Measurements from ENCODE around the gene ACTL7A. TPM values are rescaled to one million over a fixed set of nuclear protein-coding genes. Genes with fewer than 3 reads are reported as not detected.

The ACTL7A gene
- total RNA-seq, 1 donor from 2014 or later: not detected

GRCh38 chr9:108863891-108864290 lies 1.8 kb downstream of the ACTL7A start:
- Mint-ChIP-seq H3K4me1 (ENCODE audit: unreplicated experiment) (no peaks in the 10 kb centered on the region), H3K36me3 (ENCODE audit: low read depth, unreplicated experiment) (peaks cover 11% of the 10 kb centered on the region), H3K27me3 (ENCODE audit: unreplicated experiment) (no peaks in the 10 kb centered on the region), H3K9me3 (ENCODE audit: unreplicated experiment) (no peaks in the 10 kb centered on the region), H3K4me3 (ENCODE audit: unreplicated experiment) (no peak overlapping the region), H3K27ac (ENCODE audit: unreplicated experiment) (no peak overlapping the region)
- no peak for DNase-seq (ENCODE audit: low spot score)
- no peak for TF ChIP-seq CTCF (IDR thresholded peaks at IDR 0.05; ENCODE audit: unreplicated experiment)

DNA sequence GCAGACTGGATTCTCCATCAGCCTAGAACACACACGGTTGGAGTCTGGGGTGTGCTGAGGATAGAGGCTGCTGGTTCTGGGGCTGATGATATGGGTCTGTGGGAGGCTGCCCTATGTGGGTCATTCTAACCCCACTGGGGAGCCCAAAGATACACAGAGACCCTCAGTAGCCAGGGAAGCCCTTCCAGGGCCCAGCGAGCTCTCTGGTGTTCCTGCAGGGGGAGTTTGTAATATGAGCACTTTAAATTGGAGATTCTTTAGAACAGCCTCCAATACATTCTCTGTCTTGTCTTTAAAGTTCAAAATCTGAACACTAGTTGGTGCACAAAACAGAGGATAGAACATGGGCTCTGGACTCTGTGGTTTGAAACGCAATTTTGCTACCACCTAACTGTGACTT lies 2.4 kb downstream of the ACTL7A start:
- H3K4me1 Mint-ChIP-seq (ENCODE audit: unreplicated experiment): no peaks in the 10 kb centered on the region
- no peak for TF ChIP-seq CTCF (IDR thresholded peaks at IDR 0.05; ENCODE audit: unreplicated experiment)
- H3K9me3 Mint-ChIP-seq (ENCODE audit: unreplicated experiment): no peaks in the 10 kb centered on the region
- H3K27me3 Mint-ChIP-seq (ENCODE audit: unreplicated experiment): no peaks in the 10 kb centered on the region
- no peak for DNase-seq (ENCODE audit: low spot score)
- H3K27ac Mint-ChIP-seq (ENCODE audit: unreplicated experiment): no peak overlapping the region
- H3K4me3 Mint-ChIP-seq (ENCODE audit: unreplicated experiment): no peak overlapping the region
- H3K36me3 Mint-ChIP-seq (ENCODE audit: low read depth, unreplicated experiment): peaks cover 11% of the 10 kb centered on the region

- H3K27ac Mint-ChIP-seq (ENCODE audit: unreplicated experiment): no peak overlapping the region
- no peaks in the 10 kb centered on the region for H3K9me3 Mint-ChIP-seq (ENCODE audit: unreplicated experiment)
- H3K27me3 Mint-ChIP-seq (ENCODE audit: unreplicated experiment): no peaks in the 10 kb centered on the region
- no peaks in the 10 kb centered on the region for H3K4me1 Mint-ChIP-seq (ENCODE audit: unreplicated experiment)
- peaks cover 11% of the 10 kb centered on the region for H3K36me3 Mint-ChIP-seq (ENCODE audit: low read depth, unreplicated experiment)
- no peak for TF ChIP-seq CTCF (IDR thresholded peaks at IDR 0.05; ENCODE audit: unreplicated experiment)
- no peak for DNase-seq (ENCODE audit: low spot score)
- no peak overlapping the region for H3K4me3 Mint-ChIP-seq (ENCODE audit: unreplicated experiment)
Measured at GRCh38 chr9:108865037-108865436, 3.0 kb downstream of the ACTL7A start.

DNA sequence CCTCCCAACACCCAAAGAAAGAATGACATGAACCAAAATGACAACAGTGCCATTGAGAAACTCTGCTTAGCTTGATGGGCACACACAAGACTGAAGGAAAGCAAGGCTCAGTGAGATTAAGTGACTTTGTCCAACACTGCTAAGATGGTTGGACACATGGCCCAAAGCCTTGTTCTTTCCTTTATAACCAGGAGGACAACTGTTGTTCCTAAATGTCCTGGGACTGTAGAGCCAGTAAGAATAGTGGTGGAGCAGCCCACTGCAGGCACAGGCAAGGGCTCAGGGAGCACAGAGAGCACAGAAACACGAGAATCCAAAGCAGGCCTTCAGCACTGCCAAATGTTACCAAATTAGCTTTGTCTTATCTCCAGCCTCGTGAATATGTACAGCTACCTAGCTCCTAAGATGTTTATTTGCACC lies 3.9 kb downstream of the ACTL7A start:
- no peak overlapping the region for H3K4me3 Mint-ChIP-seq (ENCODE audit: unreplicated experiment)
- TF ChIP-seq CTCF (IDR thresholded peaks at IDR 0.05; ENCODE audit: unreplicated experiment): no peak
- H3K36me3 Mint-ChIP-seq (ENCODE audit: low read depth, unreplicated experiment): peaks cover 12% of the 10 kb centered on the region
- H3K27ac Mint-ChIP-seq (ENCODE audit: unreplicated experiment): no peak overlapping the region
- DNase-seq (ENCODE audit: low spot score): no peak
- H3K9me3 Mint-ChIP-seq (ENCODE audit: unreplicated experiment): no peaks in the 10 kb centered on the region
- H3K27me3 Mint-ChIP-seq (ENCODE audit: unreplicated experiment): no peaks in the 10 kb centered on the region
- no peaks in the 10 kb centered on the region for H3K4me1 Mint-ChIP-seq (ENCODE audit: unreplicated experiment)

DNA sequence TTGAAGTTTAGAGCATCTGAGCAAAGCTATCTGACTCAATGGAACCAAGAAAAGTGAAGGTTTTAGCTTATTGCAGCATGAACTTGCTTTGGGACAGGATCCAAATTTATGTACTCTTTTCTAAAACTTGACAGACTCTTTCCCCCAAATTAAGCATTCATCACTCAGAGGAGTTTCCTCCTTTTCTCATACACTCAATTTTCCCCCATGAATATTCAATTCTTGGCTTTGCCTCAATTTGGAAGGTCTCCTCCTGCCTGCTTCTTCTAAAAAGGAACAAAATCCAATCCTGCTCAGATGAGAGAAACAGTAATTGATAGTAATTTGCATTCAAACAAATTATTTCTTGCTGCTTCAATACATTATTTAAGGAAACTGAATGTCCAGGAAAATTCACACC lies 5.0 kb downstream of the ACTL7A start:
- no peak overlapping the region for H3K4me3 Mint-ChIP-seq (ENCODE audit: unreplicated experiment)
- no peaks in the 10 kb centered on the region for H3K27me3 Mint-ChIP-seq (ENCODE audit: unreplicated experiment)
- H3K36me3 Mint-ChIP-seq (ENCODE audit: low read depth, unreplicated experiment): peaks cover 22% of the 10 kb centered on the region
- H3K27ac Mint-ChIP-seq (ENCODE audit: unreplicated experiment): no peak overlapping the region
- no peak for TF ChIP-seq CTCF (IDR thresholded peaks at IDR 0.05; ENCODE audit: unreplicated experiment)
- H3K4me1 Mint-ChIP-seq (ENCODE audit: unreplicated experiment): no peaks in the 10 kb centered on the region
- no peak for DNase-seq (ENCODE audit: low spot score)
- H3K9me3 Mint-ChIP-seq (ENCODE audit: unreplicated experiment): no peaks in the 10 kb centered on the region

Measured in endothelial cell (in vitro differentiated cells).